ENCODE results near the gene RPS6KA6. TPM values are rescaled to one million over a fixed set of nuclear protein-coding genes. Genes with fewer than 3 reads are reported as not detected.
"Not testable (repeated sequence)": the region's sequence is repeated elsewhere in the genome, so short reads cannot be mapped to it uniquely, and the experiment has no call there.

Gene RPS6KA6
- total and polyA plus RNA-seq, 2 of the 13 experiments (the other 11 are each of a cell fraction or from before 2014, with no cell fraction given) = not detected

- TF ChIP-seq, protein P1, sequence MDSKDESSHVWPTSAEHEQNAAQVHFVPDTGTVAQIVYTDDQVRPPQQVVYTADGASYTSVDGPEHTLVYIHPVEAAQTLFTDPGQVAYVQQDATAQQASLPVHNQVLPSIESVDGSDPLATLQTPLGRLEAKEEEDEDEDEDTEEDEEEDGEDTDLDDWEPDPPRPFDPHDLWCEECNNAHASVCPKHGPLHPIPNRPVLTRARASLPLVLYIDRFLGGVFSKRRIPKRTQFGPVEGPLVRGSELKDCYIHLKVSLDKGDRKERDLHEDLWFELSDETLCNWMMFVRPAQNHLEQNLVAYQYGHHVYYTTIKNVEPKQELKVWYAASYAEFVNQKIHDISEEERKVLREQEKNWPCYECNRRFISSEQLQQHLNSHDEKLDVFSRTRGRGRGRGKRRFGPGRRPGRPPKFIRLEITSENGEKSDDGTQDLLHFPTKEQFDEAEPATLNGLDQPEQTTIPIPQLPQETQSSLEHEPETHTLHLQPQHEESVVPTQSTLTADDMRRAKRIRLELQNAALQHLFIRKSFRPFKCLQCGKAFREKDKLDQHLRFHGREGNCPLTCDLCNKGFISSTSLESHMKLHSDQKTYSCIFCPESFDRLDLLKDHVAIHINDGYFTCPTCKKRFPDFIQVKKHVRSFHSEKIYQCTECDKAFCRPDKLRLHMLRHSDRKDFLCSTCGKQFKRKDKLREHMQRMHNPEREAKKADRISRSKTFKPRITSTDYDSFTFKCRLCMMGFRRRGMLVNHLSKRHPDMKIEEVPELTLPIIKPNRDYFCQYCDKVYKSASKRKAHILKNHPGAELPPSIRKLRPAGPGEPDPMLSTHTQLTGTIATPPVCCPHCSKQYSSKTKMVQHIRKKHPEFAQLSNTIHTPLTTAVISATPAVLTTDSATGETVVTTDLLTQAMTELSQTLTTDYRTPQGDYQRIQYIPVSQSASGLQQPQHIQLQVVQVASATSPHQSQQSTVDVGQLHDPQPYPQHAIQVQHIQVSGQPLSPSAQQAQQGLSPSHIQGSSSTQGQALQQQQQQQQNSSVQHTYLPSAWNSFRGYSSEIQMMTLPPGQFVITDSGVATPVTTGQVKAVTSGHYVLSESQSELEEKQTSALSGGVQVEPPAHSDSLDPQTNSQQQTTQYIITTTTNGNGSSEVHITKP (CRISPR knock-in tag; IDR thresholded peaks at IDR 0.05; ENCODE audit: low read depth) = no peak
Observed at GRCh38 chrX:84108584-84108983, 79.4 kb downstream of the RPS6KA6 start (continued).

GRCh38 chrX:84099120-84099519 lies 88.9 kb downstream of the RPS6KA6 start:
- H3K27me3 ChIP-seq (ENCODE audit: control insufficient read depth in 1 of 2, insufficient read depth in 2 of 2, low read length in 2 of 2) = no peaks in the 10 kb centered on the region
- BruUV-seq (replicated peaks) = no TSS peak
- no peaks in the 10 kb centered on the region for H4K20me1 ChIP-seq (ENCODE audit: insufficient read depth, low read length)
- no peak for TF ChIP-seq STAT5B (CRISPR knock-in tag; IDR thresholded peaks at IDR 0.05)
- no peak for TF ChIP-seq HNRNPUL1 (IDR thresholded peaks at IDR 0.05; ENCODE audit: low read depth, low read length)
- TF ChIP-seq ZNF674 (CRISPR knock-in tag; IDR thresholded peaks at IDR 0.05; ENCODE audit: low read depth) = no peak
- no peak for TF ChIP-seq ELF4 (CRISPR knock-in tag; IDR thresholded peaks at IDR 0.05; ENCODE audit: borderline replicate concordance)
- H3K4me3 ChIP-seq (replicated peaks in 1 of 3; ENCODE audit: insufficient read depth in 1 of 3, low read depth in 2 of 3, low read length in 3 of 3) = no peak overlapping the region
- FAIRE-seq (no peak), ATAC-seq (no peak), DNase-seq (ENCODE audit: low spot score) (no peak)
- H3K36me3 ChIP-seq (replicated peaks in 1 of 2; ENCODE audit: control insufficient read depth in 1 of 2, insufficient read depth in 2 of 2, low read length in 2 of 2) = no peaks in the 10 kb centered on the region
- no peak overlapping the region for H3K27ac ChIP-seq (ENCODE audit: extremely low read length, insufficient read depth, low read length)
- ChIA-PET CTCF (ENCODE audit: low intra/inter-chr PET ratio, low total read pairs) (no interaction called here), POLR2A (no interaction called here)
- H2AFZ ChIP-seq (ENCODE audit: low read length) = no peak overlapping the region
- H3K9me3 ChIP-seq (ENCODE audit: low read length) = no peaks in the 10 kb centered on the region
- intact Hi-C loops (cut with micrococcal nuclease; ENCODE audit: unreplicated experiment) (no loop called here), in situ Hi-C loops (cut with HindIII; ENCODE audit: extremely low pct_ligation_motif_present, low pct_unique_long_range_greater_than_20kb) (no loop called here)
- WGBS (ENCODE audit: low lambda C conversion rate) = 67% methylated on average over 2 of the region's 2 CpGs
- no peak overlapping the region for H3K4me2 ChIP-seq (ENCODE audit: low read depth, low read length)
- no peak overlapping the region for H3K9ac ChIP-seq (ENCODE audit: insufficient read depth, low read depth, low read length)
- no peaks in the 10 kb centered on the region for H3K4me1 ChIP-seq (ENCODE audit: insufficient read depth, low read length)
- H3K79me2 ChIP-seq (ENCODE audit: insufficient read depth, low read length) = no peaks in the 10 kb centered on the region

DNA sequence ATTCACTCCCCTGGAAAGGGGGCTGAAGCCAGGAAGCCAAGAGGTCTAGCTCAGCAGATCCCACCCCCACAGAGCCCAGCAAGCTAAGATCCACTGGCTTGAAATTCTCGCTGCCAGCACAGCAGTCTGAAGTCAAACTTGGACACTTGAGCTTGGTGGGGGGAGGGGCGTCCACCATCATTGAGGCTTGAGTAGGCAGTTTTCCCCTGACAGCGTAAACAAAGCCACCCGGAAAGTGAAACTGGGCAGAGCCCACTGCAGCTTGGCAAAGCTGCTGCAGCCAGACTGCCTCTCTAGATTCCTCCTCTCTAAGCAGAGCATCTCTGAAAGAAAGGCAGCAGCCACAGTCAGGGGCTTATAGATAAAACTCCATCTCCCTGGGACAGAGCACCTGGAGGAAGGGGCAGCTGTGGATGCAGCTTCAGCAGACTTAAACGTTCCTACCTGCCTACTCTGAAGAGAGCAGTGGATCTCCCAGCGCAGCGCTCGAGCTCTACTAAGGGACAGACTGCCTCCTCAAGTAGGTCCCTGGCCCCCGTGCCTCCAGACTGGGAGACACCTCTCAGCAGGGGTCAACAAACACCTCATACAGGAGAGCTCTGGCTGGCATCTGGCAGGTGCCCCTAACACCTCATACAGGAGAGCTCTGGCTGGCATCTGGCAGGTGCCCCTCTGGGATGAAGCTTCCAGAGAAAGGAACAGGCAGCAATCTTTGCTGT lies 108.4 kb downstream of the RPS6KA6 start:
- H4K20me1 ChIP-seq (ENCODE audit: insufficient read depth, low read length); H3K4me3 ChIP-seq (replicated peaks in 1 of 3; ENCODE audit: insufficient read depth in 1 of 3, low read depth in 2 of 3, low read length in 3 of 3); H3K4me1 ChIP-seq (ENCODE audit: insufficient read depth, low read length); ATAC-seq; H3K27me3 ChIP-seq (ENCODE audit: control insufficient read depth in 1 of 2, insufficient read depth in 2 of 2, low read length in 2 of 2); FAIRE-seq; H3K79me2 ChIP-seq (ENCODE audit: insufficient read depth, low read length); in situ Hi-C loops (cut with HindIII; ENCODE audit: extremely low pct_ligation_motif_present, low pct_unique_long_range_greater_than_20kb); BruUV-seq (replicated peaks); DNase-seq (ENCODE audit: low spot score); H3K9ac ChIP-seq (ENCODE audit: insufficient read depth, low read depth, low read length); CTCF ChIA-PET (ENCODE audit: low intra/inter-chr PET ratio, low total read pairs); POLR2A ChIA-PET; intact Hi-C loops (cut with micrococcal nuclease; ENCODE audit: unreplicated experiment); H2AFZ ChIP-seq (ENCODE audit: low read length); H3K9me3 ChIP-seq (ENCODE audit: low read length); H3K4me2 ChIP-seq (ENCODE audit: low read depth, low read length); H3K27ac ChIP-seq (ENCODE audit: extremely low read length, insufficient read depth, low read length); H3K36me3 ChIP-seq (replicated peaks in 1 of 2; ENCODE audit: control insufficient read depth in 1 of 2, insufficient read depth in 2 of 2, low read length in 2 of 2): not testable (repeated sequence)
- no CpG with 5 or more reads among the region's 9 CpGs for WGBS (ENCODE audit: low lambda C conversion rate)
